KOPT-K1 (cell line): ENCODE results near the gene LRRC10B.

ENCODE experiments used
- H3K27ac ChIP-seq: fragments of 200-600 bp; sonication (generic); 2 replicates; pipeline ENCODE4 v1.5.1; 2016; ENCODE audit warnings: antibody characterized with exemption, mild to moderate bottlenecking, low read depth, low read length; ENCODE audit not compliant: poor library complexity, severe bottlenecking
- H3K36me3 ChIP-seq: fragments of 200-600 bp; sonication (generic); 2 replicates; pipeline ENCODE4 v1.5.1; 2017; ENCODE audit warnings: antibody characterized with exemption, mild to moderate bottlenecking, low read length, moderate library complexity; ENCODE audit not compliant: insufficient read depth
- H3K9me3 ChIP-seq: fragments of 200-600 bp; sonication (generic); 2 replicates; pipeline ENCODE4 v1.5.1; 2017; ENCODE audit warnings: antibody characterized with exemption, low read length, mild to moderate bottlenecking; ENCODE audit not compliant: insufficient read depth, poor library complexity, severe bottlenecking

The LRRC10B gene

GRCh38 chr11:61526229-61526628 lies 17.7 kb downstream of the LRRC10B start:
- no peak overlapping the region for H3K27ac ChIP-seq

GRCh38 chr11:61526956-61527731 lies 18.6 kb downstream of the LRRC10B start:
- Histone ChIP-seq H3K27ac (no peak overlapping the region), H3K9me3 (no peaks in the 10 kb centered on the region), H3K36me3 (no peaks in the 10 kb centered on the region)

More at GRCh38 chr11:61526229-61526628, 17.7 kb downstream of the LRRC10B start:
- Histone ChIP-seq H3K9me3 (no peaks in the 10 kb centered on the region), H3K36me3 (no peaks in the 10 kb centered on the region)

- Histone ChIP-seq H3K36me3 (no peaks in the 10 kb centered on the region), H3K27ac (no peak overlapping the region), H3K9me3 (no peaks in the 10 kb centered on the region)
Measured at GRCh38 chr11:61528114-61528513, 19.6 kb downstream of the LRRC10B start.

GRCh38 chr11:61529537-61530225 lies 21.1 kb downstream of the LRRC10B start:
- H3K27ac ChIP-seq, result no peak overlapping the region
- H3K9me3 ChIP-seq, result no peaks in the 10 kb centered on the region
- H3K36me3 ChIP-seq, result no peaks in the 10 kb centered on the region

- Histone ChIP-seq H3K27ac (no peak overlapping the region), H3K36me3 (no peaks in the 10 kb centered on the region), H3K9me3 (no peaks in the 10 kb centered on the region)
Measured at GRCh38 chr11:61531044-61531443, 22.5 kb downstream of the LRRC10B start.

GRCh38 chr11:61532134-61533038 lies 23.8 kb downstream of the LRRC10B start:
- H3K27ac ChIP-seq, result no peak overlapping the region

GRCh38 chr11:61533039-61533375 lies 24.5 kb downstream of the LRRC10B start:
- Histone ChIP-seq H3K9me3 (no peaks in the 10 kb centered on the region), H3K27ac (no peak overlapping the region), H3K36me3 (no peaks in the 10 kb centered on the region)

More at GRCh38 chr11:61532134-61533038, 23.8 kb downstream of the LRRC10B start:
- Histone ChIP-seq H3K9me3 (no peaks in the 10 kb centered on the region), H3K36me3 (no peaks in the 10 kb centered on the region)

- H3K36me3 ChIP-seq, result no peaks in the 10 kb centered on the region
- H3K27ac ChIP-seq, result no peak overlapping the region
- no peaks in the 10 kb centered on the region for H3K9me3 ChIP-seq
Measured at GRCh38 chr11:61533401-61533800, 24.9 kb downstream of the LRRC10B start.

- Histone ChIP-seq H3K36me3 (no peaks in the 10 kb centered on the region), H3K9me3 (no peaks in the 10 kb centered on the region), H3K27ac (no peak overlapping the region)
Measured at GRCh38 chr11:61534025-61534932, 25.7 kb downstream of the LRRC10B start.

GRCh38 chr11:61534933-61535839 lies 26.6 kb downstream of the LRRC10B start:
- no peaks in the 10 kb centered on the region for H3K36me3 ChIP-seq
- H3K9me3 ChIP-seq, result no peaks in the 10 kb centered on the region
- no peak overlapping the region for H3K27ac ChIP-seq

- Histone ChIP-seq H3K9me3 (no peaks in the 10 kb centered on the region), H3K27ac (no peak overlapping the region), H3K36me3 (no peaks in the 10 kb centered on the region)
Measured at GRCh38 chr11:61535998-61536675, 27.6 kb downstream of the LRRC10B start.

GRCh38 chr11:61536676-61537270 lies 28.2 kb downstream of the LRRC10B start:
- no peak overlapping the region for H3K27ac ChIP-seq
- no peaks in the 10 kb centered on the region for H3K9me3 ChIP-seq
- no peaks in the 10 kb centered on the region for H3K36me3 ChIP-seq

GRCh38 chr11:61537326-61537725 lies 28.8 kb downstream of the LRRC10B start:
- Histone ChIP-seq H3K27ac (no peak overlapping the region), H3K36me3 (no peaks in the 10 kb centered on the region), H3K9me3 (no peaks in the 10 kb centered on the region)
